Peyer's patch (tissue), 4 donors: Measurements from ENCODE around the gene SLC38A7.

Experiments
- POLR2A ChIP-seq, 2 donors: fragments of 450-650 bp; IDR thresholded peaks; one replicate each; pipeline ENCODE4 v1.5.1; 2017; ENCODE audit warnings: antibody characterized with exemption in 2 of 2, mild to moderate bottlenecking in 2 of 2, moderate library complexity in 2 of 2
- TF ChIP-seq, protein P1 (sequence below), 6 experiments: fragments of 450-650 bp in 4 of 6; fragments of 200-600 bp in 2 of 6; sonication (generic) in 1 of 6; IDR thresholded peaks; one replicate each; pipeline ENCODE4 v1.5.1; 2017 to 2019; ENCODE audit warnings: antibody characterized with exemption in 6 of 6, mild to moderate bottlenecking in 3 of 6, moderate library complexity in 1 of 6

DNA sequence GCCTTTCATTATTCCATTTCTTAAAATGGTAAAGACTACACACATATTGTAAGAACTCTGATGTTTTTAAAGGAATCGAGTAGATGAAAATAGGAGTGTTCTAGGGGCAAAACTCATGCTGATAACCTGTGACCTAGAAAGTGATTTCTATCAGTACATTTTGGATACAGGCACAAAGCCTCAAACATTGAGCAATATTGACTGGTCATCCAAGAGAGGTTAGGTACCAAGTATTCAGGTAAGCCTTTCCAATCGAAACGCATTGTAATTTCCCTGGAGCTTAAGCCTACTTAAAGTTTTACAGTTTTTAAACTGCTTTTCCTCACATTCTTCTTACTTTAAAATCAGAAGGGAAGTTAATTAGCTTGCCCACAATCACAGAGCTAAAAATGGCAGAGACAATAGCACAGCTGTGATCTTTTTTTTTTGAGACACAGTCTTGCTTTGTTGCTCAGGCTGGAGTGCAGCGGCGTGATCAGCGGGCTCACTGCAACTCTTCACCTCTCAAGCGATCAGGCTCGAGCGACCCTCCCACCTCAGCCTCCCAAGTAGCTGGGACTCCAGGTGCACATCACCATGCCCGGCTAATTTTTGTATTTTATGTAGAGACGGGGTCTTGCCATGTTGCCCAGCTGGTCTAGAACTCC lies 46.3 kb upstream of the SLC38A7 start:
- TF ChIP-seq, protein P1, sequence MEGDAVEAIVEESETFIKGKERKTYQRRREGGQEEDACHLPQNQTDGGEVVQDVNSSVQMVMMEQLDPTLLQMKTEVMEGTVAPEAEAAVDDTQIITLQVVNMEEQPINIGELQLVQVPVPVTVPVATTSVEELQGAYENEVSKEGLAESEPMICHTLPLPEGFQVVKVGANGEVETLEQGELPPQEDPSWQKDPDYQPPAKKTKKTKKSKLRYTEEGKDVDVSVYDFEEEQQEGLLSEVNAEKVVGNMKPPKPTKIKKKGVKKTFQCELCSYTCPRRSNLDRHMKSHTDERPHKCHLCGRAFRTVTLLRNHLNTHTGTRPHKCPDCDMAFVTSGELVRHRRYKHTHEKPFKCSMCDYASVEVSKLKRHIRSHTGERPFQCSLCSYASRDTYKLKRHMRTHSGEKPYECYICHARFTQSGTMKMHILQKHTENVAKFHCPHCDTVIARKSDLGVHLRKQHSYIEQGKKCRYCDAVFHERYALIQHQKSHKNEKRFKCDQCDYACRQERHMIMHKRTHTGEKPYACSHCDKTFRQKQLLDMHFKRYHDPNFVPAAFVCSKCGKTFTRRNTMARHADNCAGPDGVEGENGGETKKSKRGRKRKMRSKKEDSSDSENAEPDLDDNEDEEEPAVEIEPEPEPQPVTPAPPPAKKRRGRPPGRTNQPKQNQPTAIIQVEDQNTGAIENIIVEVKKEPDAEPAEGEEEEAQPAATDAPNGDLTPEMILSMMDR (IDR thresholded peaks at IDR 0.05) = no peak
- no peak for TF ChIP-seq POLR2A (IDR thresholded peaks at IDR 0.05)
